IPS-15b (cell line): Measurements from ENCODE around the gene LIPG.
"Not testable (repeated sequence)": the region's sequence is repeated elsewhere in the genome, so short reads cannot be mapped to it uniquely, and the experiment has no call there.

ENCODE experiments used
- H3K27me3 ChIP-seq: one replicate; pipeline ENCODE4 v1.6.1; 2013; ENCODE audit warnings: low read length; ENCODE audit not compliant: control insufficient read depth, insufficient read depth
- H3K36me3 ChIP-seq: one replicate; pipeline ENCODE4 v1.6.1; 2013; ENCODE audit warnings: low read length; ENCODE audit not compliant: control insufficient read depth, insufficient read depth
- H3K4me1 ChIP-seq: one replicate; pipeline ENCODE4 v1.6.1; 2013; ENCODE audit warnings: mild to moderate bottlenecking, low read length; ENCODE audit not compliant: control insufficient read depth, insufficient read depth
- H3K4me3 ChIP-seq: one replicate; pipeline ENCODE4 v1.5.1; 2013; ENCODE audit warnings: low read depth, low read length
- H3K9ac ChIP-seq: one replicate; pipeline ENCODE4 v1.6.1; 2013; ENCODE audit warnings: low read depth, mild to moderate bottlenecking, low read length
- H3K9me3 ChIP-seq: one replicate; pipeline ENCODE4 v1.6.1; 2013; ENCODE audit warnings: mild to moderate bottlenecking, low read length; ENCODE audit not compliant: control insufficient read depth, insufficient read depth

Gene LIPG

DNA sequence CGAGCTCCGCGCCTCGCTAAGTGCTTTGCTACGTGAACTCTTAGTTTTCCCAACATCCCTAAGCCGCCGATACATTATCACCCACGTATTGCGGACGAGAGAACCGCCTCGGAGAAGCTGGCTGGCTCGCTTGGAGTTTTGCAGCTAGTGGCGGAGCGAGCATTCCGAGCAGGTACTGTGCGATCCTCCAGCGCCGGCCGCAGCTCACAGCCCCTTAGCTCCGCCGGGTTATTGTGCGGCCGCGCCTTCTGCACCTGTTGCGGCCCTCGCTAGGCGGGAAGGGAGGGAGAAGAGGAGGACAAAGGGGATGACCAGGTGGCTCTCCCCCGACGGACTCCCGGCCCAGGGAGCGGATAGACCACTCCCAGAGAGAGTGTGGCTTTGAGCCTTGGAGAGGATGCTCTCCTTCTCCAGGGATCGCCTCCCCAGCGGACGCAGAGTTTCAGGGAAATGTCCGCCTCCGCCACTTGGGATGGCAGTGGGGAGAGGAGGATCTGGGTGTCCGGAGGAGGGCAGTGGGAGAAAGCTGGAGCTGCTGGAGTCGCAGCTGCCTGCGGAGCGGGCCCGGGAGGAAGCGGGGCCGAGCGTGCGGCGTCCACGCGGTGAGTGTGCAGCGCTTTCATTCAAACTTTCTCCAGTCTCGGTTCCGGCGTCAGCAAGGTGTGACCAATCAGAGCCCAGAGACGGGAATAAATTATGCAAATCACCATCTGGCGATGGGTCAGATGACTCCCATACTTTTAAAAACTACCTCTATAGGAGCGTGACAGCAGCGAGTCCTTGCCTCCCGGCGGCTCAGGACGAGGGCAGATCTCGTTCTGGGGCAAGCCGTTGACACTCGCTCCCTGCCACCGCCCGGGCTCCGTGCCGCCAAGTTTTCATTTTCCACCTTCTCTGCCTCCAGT, at the start of gene LIPG:
Gene LIPG (plus strand): TSS at position 769 of the 905 bp plus-strand sequence. CDS start 252 bp downstream, outside the sequence.
- Histone ChIP-seq H3K9ac (peak within 1 kb of the TSS; percentile 84), H3K9me3 (no peaks in the 10 kb centered on the region), H3K4me1 (peaks cover 9% of the 10 kb centered on the region), H3K27me3 (peaks cover 42% of the 10 kb centered on the region), H3K4me3 (peak within 1 kb of the TSS; percentile 89), H3K36me3 (peaks cover under 1% of the 10 kb centered on the region)

DNA sequence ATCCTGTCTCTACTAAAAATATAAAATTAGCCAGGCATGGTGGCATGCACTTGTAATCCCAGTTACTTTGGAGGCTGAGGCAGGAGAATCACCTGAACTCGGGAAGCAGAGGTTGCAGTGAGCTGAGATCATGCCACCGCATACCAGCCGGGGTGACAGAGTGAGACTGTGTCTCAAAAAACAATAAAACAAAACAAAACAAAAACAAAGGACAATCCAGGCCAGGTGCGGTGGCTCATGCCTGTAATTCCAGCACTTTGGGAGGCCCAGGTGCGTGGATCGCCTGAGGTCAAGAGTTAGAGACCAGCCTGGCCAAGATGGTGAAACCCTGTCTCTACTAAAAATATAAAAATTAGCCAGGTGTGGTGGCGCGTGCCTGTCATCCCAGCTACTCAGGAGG, 49.0 kb upstream of the LIPG start:
- not testable (repeated sequence) for H3K9me3 ChIP-seq, H3K9ac ChIP-seq, H3K4me1 ChIP-seq, H3K4me3 ChIP-seq, H3K27me3 ChIP-seq, H3K36me3 ChIP-seq

DNA sequence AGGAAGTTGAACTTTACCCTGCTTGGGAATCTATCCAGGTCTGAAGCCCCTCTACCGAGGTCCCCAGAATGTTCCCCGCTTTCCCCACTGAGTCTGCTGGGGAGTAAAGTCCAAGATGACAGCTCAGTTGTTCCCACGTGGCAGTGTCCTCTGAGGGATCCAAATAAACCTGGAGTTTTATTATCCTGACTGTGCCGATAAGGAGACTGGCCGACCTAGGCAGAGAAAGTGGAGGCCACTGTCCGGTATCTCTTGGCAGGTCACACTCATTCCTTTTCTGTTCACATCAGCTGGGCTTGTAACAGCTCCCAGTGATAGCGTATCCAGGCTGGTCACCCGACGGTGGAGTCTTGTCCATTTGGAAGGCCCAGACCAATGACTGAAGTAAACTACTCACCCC, 47.3 kb upstream of the LIPG start:
- Histone ChIP-seq H3K36me3 (no peaks in the 10 kb centered on the region), H3K4me3 (no peak overlapping the region), H3K9me3 (no peaks in the 10 kb centered on the region), H3K4me1 (peaks cover 8% of the 10 kb centered on the region), H3K9ac (no peak overlapping the region), H3K27me3 (no peaks in the 10 kb centered on the region)

DNA sequence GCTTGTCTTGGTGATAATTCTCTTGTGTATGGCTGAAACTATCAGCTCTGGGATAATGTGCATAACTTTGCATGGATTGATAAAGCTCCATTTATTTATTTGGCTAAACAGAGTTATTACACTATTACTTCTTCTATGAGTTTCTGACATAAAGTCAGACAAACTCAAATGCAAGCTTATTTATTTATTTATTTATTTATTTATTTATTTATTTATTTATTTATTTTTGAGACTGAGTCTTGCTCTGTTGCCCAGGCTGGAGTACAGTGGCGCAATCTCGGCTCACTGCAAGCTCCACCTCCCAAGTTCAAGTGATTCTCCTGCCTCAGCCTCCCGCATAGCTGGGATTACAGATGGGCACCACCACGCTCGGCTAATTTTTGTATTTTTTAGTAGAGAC, 46.9 kb upstream of the LIPG start:
- peaks cover 12% of the 10 kb centered on the region for H3K4me1 ChIP-seq

DNA sequence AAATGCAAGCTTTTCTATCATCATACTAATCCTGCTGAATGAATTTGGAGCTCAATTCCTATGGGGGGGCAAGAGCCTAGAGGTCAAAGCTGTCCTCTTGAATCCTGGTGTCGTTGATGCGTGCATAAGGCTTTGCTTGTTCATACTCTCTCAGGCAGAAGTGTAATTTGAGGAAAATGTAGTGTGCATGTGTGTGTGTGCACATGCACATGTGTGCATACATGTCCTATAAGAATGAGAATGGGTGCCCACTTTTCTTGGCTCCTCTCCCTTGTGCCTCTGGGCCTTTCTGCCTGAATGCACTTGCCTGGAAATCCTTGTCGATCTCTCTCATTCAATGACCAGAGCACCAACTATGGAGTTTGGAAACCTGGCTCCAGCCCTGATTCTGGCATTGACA, 46.3 kb upstream of the LIPG start:
- Histone ChIP-seq H3K36me3 (no peaks in the 10 kb centered on the region), H3K9me3 (no peaks in the 10 kb centered on the region), H3K27me3 (no peaks in the 10 kb centered on the region), H3K4me1 (peaks cover 12% of the 10 kb centered on the region), H3K9ac (no peak overlapping the region), H3K4me3 (no peak overlapping the region)

More for the DNA sequence above, 46.9 kb upstream of the LIPG start:
- not testable (repeated sequence) for H3K9ac ChIP-seq, H3K27me3 ChIP-seq, H3K36me3 ChIP-seq, H3K4me3 ChIP-seq, H3K9me3 ChIP-seq

DNA sequence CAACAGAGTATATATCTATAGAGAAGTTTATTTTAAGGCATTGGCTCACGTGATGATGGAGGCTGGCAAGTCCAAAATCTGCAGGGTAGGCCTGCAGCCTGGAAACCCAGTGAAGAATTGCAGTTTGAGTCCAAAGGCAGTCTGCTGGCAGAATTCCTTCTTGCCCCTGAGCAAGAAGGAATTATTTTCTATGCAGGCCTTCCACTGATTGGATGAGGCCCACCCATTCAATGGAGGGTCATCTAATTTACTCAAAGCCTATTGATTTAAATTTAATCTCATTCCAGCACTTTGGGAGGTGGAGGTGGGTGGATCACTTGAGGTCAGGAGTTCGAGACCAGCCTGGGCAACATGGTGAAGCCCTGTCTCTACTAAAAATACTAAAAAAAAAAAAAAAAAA, 44.4 kb upstream of the LIPG start:
- Histone ChIP-seq H3K36me3 (no peaks in the 10 kb centered on the region), H3K9me3 (no peaks in the 10 kb centered on the region), H3K9ac (no peak overlapping the region), H3K4me3 (no peak overlapping the region), H3K27me3 (no peaks in the 10 kb centered on the region), H3K4me1 (peaks cover 12% of the 10 kb centered on the region)

DNA sequence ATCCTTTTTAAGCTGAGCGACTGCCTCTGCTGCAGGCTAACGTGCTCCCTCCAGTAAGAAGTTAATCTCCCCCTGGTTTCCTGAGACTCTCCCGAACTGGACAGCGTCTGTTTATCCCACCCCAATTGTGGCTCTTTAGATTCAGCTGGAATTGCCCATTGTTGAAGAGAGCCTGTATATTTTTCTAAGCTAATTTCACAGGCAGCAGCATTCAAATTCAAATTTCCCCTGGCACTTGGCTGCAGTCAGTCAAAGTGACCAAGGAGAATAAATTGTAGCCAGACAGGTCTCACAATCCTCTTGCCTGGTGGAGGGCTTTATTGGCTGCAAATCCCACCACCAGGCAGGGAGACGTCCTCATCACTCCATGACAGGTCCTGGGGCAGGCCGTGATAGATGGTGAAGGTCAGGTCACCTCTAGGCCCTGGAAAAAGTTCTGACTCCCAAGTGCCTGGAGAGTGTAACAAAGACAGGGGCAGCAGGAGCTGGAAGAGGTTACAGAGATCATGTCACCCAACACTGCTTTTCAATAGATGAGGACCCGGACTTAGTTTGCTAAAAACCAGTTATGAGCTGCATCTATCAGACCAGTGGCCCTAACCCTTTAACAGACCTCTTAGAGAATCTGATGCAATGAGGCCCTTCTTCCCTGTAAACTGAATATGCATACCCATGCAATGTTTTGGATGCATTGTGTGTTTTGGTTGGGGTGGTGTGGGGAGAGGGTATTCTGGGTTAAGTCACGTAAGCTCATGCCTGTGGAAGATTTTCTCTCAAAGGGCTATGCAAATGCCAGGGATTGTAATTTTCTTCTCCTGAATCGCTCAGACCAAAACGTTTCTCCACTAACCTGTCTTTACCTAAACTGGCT, 42.5 kb upstream of the LIPG start:
- no peaks in the 10 kb centered on the region for H3K36me3 ChIP-seq
- no peak overlapping the region for H3K4me3 ChIP-seq
- no peak overlapping the region for H3K9ac ChIP-seq
- H3K27me3 ChIP-seq, result no peaks in the 10 kb centered on the region
- H3K4me1 ChIP-seq, result peaks cover 12% of the 10 kb centered on the region
- no peaks in the 10 kb centered on the region for H3K9me3 ChIP-seq

DNA sequence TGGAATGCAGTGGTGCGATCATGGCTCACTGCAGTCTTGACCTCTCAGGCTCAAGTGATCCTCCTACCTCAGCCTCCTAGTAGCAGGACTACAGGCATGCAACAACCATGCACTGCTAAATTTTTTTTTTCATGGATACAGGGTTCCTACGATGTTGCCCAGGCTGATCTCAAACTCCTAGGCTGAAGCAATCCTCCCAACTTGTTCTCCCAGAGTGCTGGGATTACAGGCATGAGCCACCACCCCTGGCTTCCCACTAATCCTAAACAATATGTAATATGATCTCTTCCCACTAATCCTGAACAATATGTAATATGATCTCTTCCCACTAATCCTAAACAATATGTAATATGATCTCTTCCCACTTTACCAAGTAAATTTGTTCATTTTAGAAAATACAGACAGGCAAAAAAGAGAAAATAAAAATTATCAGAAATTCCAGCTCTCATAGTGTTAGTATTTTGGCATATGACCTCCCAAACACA, 41.2 kb upstream of the LIPG start:
- no peak overlapping the region for H3K4me3 ChIP-seq
- no peaks in the 10 kb centered on the region for H3K27me3 ChIP-seq
- peaks cover 12% of the 10 kb centered on the region for H3K4me1 ChIP-seq
- H3K9me3 ChIP-seq, result no peaks in the 10 kb centered on the region
- no peaks in the 10 kb centered on the region for H3K36me3 ChIP-seq
- no peak overlapping the region for H3K9ac ChIP-seq

DNA sequence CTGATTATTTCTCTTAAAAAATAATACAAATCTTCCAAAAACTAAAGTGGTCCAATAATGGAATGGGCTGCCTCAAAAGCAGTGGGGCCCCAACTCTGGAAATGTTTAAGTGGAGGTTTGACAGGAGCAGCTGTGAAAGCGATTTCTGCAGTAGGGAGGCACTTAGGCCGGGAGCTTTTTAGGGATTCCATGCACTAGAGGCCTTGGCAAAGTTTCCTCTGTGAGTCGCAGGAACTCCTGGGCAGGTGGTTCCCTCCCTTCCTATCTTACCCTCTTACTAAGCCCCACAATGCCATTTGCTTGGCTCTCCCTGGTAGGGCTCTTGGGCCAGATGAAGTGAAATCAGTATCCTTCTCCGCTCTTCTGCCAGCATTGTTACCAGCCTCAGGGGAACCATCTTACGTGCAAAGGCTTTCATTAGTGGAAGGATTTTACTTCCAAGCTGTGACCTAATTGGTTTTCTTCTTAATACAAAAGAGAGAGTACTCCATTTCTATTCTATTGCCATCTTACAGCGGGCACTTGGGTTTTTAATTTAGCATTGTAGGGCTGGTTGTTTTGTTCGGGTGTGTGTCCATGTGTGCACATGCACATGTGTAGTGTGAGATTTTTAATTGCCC, 40.5 kb upstream of the LIPG start:
- no peak overlapping the region for H3K4me3 ChIP-seq
- H3K4me1 ChIP-seq, result peaks cover 12% of the 10 kb centered on the region
- H3K9ac ChIP-seq, result no peak overlapping the region
- no peaks in the 10 kb centered on the region for H3K27me3 ChIP-seq
- H3K36me3 ChIP-seq, result no peaks in the 10 kb centered on the region
- no peaks in the 10 kb centered on the region for H3K9me3 ChIP-seq

DNA sequence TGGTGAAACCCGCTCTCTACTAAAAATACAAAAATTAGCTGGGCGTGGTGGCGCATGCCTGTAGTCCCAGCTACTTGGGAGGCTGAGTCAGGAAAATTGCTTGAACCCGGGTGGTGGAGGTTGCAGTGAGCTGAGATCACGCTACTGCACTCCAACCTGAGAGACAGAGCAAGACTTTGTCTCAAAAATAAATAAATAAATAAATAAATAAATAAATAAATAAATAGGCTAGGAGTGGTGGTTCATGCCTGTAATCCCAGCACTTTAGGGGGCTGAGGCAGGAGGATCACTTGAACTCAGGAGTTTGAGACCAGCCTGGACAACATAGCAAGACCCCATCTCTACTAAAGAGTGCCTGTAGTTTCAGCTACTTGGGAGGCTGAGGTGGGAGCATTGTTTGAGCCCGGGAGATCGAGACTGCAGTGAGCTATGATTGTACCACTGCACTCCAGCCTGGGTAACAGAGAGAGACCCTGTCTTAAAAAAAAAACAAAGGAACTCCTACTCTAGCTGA, 38.2 kb upstream of the LIPG start:
- H3K9ac ChIP-seq, H3K27me3 ChIP-seq, H3K4me3 ChIP-seq, H3K9me3 ChIP-seq, H3K36me3 ChIP-seq: not testable (repeated sequence)
- peaks cover 12% of the 10 kb centered on the region for H3K4me1 ChIP-seq

DNA sequence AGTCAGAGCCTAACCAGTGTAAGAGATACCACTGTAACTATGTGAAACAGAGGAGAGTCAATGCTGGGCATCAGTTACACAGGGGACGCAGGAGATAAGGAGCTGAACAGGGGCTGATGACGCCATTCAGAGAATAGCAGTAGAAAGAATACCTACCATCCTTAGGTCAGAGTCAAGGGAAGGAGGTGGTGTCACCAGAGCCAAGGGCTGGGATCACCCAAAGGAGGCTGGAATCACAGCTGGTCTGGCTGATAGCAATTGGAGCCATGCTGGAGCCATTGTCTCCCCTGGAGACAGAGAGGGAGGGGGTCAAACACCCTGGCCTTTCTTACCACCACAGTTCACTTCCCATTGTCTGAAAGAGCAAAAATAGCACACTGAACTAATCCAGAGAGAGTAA, 37.5 kb upstream of the LIPG start:
- no peaks in the 10 kb centered on the region for H3K27me3 ChIP-seq
- H3K9ac ChIP-seq, result no peak overlapping the region
- no peaks in the 10 kb centered on the region for H3K9me3 ChIP-seq
- H3K36me3 ChIP-seq, result no peaks in the 10 kb centered on the region
- peaks cover 6% of the 10 kb centered on the region for H3K4me1 ChIP-seq
- H3K4me3 ChIP-seq, result no peak overlapping the region
